Astrocyte (in vitro differentiated cells and primary cell): ENCODE measurements around the gene CLN5. TPM values are rescaled to one million over a fixed set of nuclear protein-coding genes. Genes with fewer than 3 reads are reported as not detected.

Source experiments
- DNase-seq: peaks from one replicate; pipeline ENCODE4 v3.0.0-alpha.2; 2010; ENCODE audit warnings: low read depth
- FAIRE-seq: peaks from 2 replicates; lab custom pipeline; 2011; peaks lifted over from hg19 to GRCh38; lab: Jason Lieb, UNC
- H2AFZ ChIP-seq: 2 replicates; pipeline ENCODE4 v1.6.0; 2012; ENCODE audit warnings: low read depth, low read length, inconsistent platforms
- H3K27ac ChIP-seq: 2 replicates; pipeline ENCODE4 v1.5.1; 2011; ENCODE audit warnings: low read depth, low read length, inconsistent platforms
- H3K27me3 ChIP-seq: 2 replicates; pipeline ENCODE4 v1.6.0; 2011; ENCODE audit warnings: low read length, inconsistent platforms; ENCODE audit not compliant: insufficient read depth
- H3K36me3 ChIP-seq: 2 replicates; pipeline ENCODE4 v1.5.1; 2011; ENCODE audit warnings: low read length, inconsistent platforms; ENCODE audit not compliant: insufficient read depth
- H3K4me1 ChIP-seq: 2 replicates; pipeline ENCODE4 v1.5.1; 2011; ENCODE audit warnings: low read length, inconsistent platforms; ENCODE audit not compliant: insufficient read depth
- H3K4me2 ChIP-seq: 2 replicates; pipeline ENCODE4 v1.6.0; 2012; ENCODE audit warnings: low read length, inconsistent platforms
- H3K4me3 ChIP-seq: 2 replicates; pipeline ENCODE4 v1.5.1; 2011; ENCODE audit warnings: low read depth, mild to moderate bottlenecking, low read length, inconsistent platforms; ENCODE audit not compliant: insufficient read depth
- H3K79me2 ChIP-seq: 2 replicates; pipeline ENCODE4 v1.6.0; 2012; ENCODE audit warnings: mild to moderate bottlenecking, low read length, inconsistent platforms; ENCODE audit not compliant: insufficient read depth
- H3K9ac ChIP-seq: 2 replicates; pipeline ENCODE4 v1.6.0; 2012; ENCODE audit warnings: mild to moderate bottlenecking, low read length, inconsistent platforms
- H3K9me3 ChIP-seq: 2 replicates; pipeline ENCODE4 v1.5.1; 2012; ENCODE audit warnings: low read depth, mild to moderate bottlenecking, low read length, inconsistent platforms; ENCODE audit not compliant: insufficient read depth
- H4K20me1 ChIP-seq: 2 replicates; pipeline ENCODE4 v1.6.0; 2012; ENCODE audit warnings: low read length, inconsistent platforms; ENCODE audit not compliant: insufficient read depth
- H3K27ac Mint-ChIP-seq: one replicate; pipeline ENCODE4 v1.8.0; 2021; ENCODE audit warnings: mild to moderate bottlenecking, mixed read lengths; ENCODE audit not compliant: unreplicated experiment
- H3K27me3 Mint-ChIP-seq: one replicate; pipeline ENCODE4 v1.8.0; 2021; ENCODE audit warnings: low read depth, mixed read lengths; ENCODE audit not compliant: unreplicated experiment
- H3K36me3 Mint-ChIP-seq: one replicate; pipeline ENCODE4 v1.8.0; 2021; ENCODE audit warnings: low read depth, mixed read lengths; ENCODE audit not compliant: unreplicated experiment
- H3K4me1 Mint-ChIP-seq: one replicate; pipeline ENCODE4 v1.8.0; 2021; ENCODE audit warnings: low read depth, mixed read lengths; ENCODE audit not compliant: unreplicated experiment
- H3K4me3 Mint-ChIP-seq: one replicate; pipeline ENCODE4 v1.8.0; 2021; ENCODE audit warnings: mild to moderate bottlenecking, moderate library complexity, mixed read lengths; ENCODE audit not compliant: unreplicated experiment
- H3K9me3 Mint-ChIP-seq: one replicate; pipeline ENCODE4 v1.8.0; 2021; ENCODE audit warnings: mild to moderate bottlenecking, mixed read lengths; ENCODE audit not compliant: unreplicated experiment
- EZH2 ChIP-seq: IDR thresholded peaks from 2 replicates; pipeline ENCODE4 v1.6.1; 2012; ENCODE audit warnings: mild to moderate bottlenecking, low read length, inconsistent platforms; ENCODE audit not compliant: insufficient read depth
- total RNA-seq: library from RNA; stranded (reverse); gene quantifications from 2 replicates; pipeline ENCODE4 v1.2.1, GENCODE V29; 2021
- TF ChIP-seq, protein P1 (sequence below): IDR thresholded peaks from 2 replicates; pipeline ENCODE4 v1.5.1; 2011; ENCODE audit warnings: low read depth, mild to moderate bottlenecking, inconsistent platforms, low read length, moderate library complexity; ENCODE audit not compliant: insufficient read depth

The CLN5 gene
- total RNA-seq, 1 donor from 2014 or later = 32.9 TPM

GRCh38 chr13:76953968-76954367, 37.9 kb upstream of the CLN5 start:
- peaks cover 3% of the 10 kb centered on the region for H3K9me3 Mint-ChIP-seq
- no peak overlapping the region for H2AFZ ChIP-seq
- no peak overlapping the region for H3K27ac Mint-ChIP-seq
- no peaks in the 10 kb centered on the region for H4K20me1 ChIP-seq
- H3K4me2 ChIP-seq = no peak overlapping the region
- H3K4me1 Mint-ChIP-seq = no peaks in the 10 kb centered on the region
- no peak for FAIRE-seq
- H3K9ac ChIP-seq = no peak overlapping the region
- H3K27me3 ChIP-seq = peaks cover 2% of the 10 kb centered on the region
- DNase-seq = no peak
- no peaks in the 10 kb centered on the region for H3K36me3 ChIP-seq
- no peaks in the 10 kb centered on the region for H3K79me2 ChIP-seq
- TF ChIP-seq EZH2 = no peak
- TF ChIP-seq, protein P1, sequence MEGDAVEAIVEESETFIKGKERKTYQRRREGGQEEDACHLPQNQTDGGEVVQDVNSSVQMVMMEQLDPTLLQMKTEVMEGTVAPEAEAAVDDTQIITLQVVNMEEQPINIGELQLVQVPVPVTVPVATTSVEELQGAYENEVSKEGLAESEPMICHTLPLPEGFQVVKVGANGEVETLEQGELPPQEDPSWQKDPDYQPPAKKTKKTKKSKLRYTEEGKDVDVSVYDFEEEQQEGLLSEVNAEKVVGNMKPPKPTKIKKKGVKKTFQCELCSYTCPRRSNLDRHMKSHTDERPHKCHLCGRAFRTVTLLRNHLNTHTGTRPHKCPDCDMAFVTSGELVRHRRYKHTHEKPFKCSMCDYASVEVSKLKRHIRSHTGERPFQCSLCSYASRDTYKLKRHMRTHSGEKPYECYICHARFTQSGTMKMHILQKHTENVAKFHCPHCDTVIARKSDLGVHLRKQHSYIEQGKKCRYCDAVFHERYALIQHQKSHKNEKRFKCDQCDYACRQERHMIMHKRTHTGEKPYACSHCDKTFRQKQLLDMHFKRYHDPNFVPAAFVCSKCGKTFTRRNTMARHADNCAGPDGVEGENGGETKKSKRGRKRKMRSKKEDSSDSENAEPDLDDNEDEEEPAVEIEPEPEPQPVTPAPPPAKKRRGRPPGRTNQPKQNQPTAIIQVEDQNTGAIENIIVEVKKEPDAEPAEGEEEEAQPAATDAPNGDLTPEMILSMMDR = no peak
- no peak overlapping the region for H3K27ac ChIP-seq
- no peaks in the 10 kb centered on the region for H3K36me3 Mint-ChIP-seq
- no peaks in the 10 kb centered on the region for H3K4me1 ChIP-seq
- H3K27me3 Mint-ChIP-seq = peaks cover 3% of the 10 kb centered on the region
- H3K4me3 Mint-ChIP-seq = no peak overlapping the region
- H3K4me3 ChIP-seq = no peak overlapping the region
- peaks cover 3% of the 10 kb centered on the region for H3K9me3 ChIP-seq

- H3K9me3 ChIP-seq = peaks cover 7% of the 10 kb centered on the region
- H3K4me1 ChIP-seq = no peaks in the 10 kb centered on the region
- Mint-ChIP-seq H3K9me3 (peaks cover 6% of the 10 kb centered on the region), H3K27me3 (peaks cover 3% of the 10 kb centered on the region), H3K36me3 (no peaks in the 10 kb centered on the region), H3K4me1 (no peaks in the 10 kb centered on the region), H3K27ac (no peak overlapping the region), H3K4me3 (no peak overlapping the region)
- no peak overlapping the region for H3K9ac ChIP-seq
- H3K27me3 ChIP-seq = peaks cover 2% of the 10 kb centered on the region
- no peak overlapping the region for H2AFZ ChIP-seq
- H3K79me2 ChIP-seq = no peaks in the 10 kb centered on the region
- TF ChIP-seq, protein P1 = no peak
- no peak for TF ChIP-seq EZH2
- FAIRE-seq (no peak), DNase-seq (no peak)
- H4K20me1 ChIP-seq = no peaks in the 10 kb centered on the region
- H3K36me3 ChIP-seq = no peaks in the 10 kb centered on the region
- H3K4me3 ChIP-seq = no peak overlapping the region
- H3K27ac ChIP-seq = no peak overlapping the region
- no peak overlapping the region for H3K4me2 ChIP-seq
Observed at GRCh38 chr13:76954538-76954937, 37.3 kb upstream of the CLN5 start.

GRCh38 chr13:76955193-76955592, 36.7 kb upstream of the CLN5 start:
- Mint-ChIP-seq H3K4me1 (no peaks in the 10 kb centered on the region), H3K27ac (no peak overlapping the region)

More at GRCh38 chr13:76955193-76955592, 36.7 kb upstream of the CLN5 start:
- Mint-ChIP-seq H3K4me3 (no peak overlapping the region), H3K9me3 (peaks cover 8% of the 10 kb centered on the region), H3K27me3 (peaks cover 3% of the 10 kb centered on the region), H3K36me3 (no peaks in the 10 kb centered on the region)
- FAIRE-seq = no peak
- Histone ChIP-seq H4K20me1 (no peaks in the 10 kb centered on the region), H3K36me3 (no peaks in the 10 kb centered on the region), H3K79me2 (no peaks in the 10 kb centered on the region), H3K4me3 (no peak overlapping the region), H3K9me3 (peaks cover 13% of the 10 kb centered on the region), H3K27ac (no peak overlapping the region), H3K9ac (no peak overlapping the region), H2AFZ (no peak overlapping the region), H3K27me3 (peaks cover 2% of the 10 kb centered on the region), H3K4me2 (no peak overlapping the region), H3K4me1 (no peaks in the 10 kb centered on the region)
- no peak for DNase-seq
- TF ChIP-seq EZH2 = no peak
- TF ChIP-seq, protein P1 = no peak
